ENCODE data around the gene EPC1. TPM values are rescaled to one million over a fixed set of nuclear protein-coding genes. Genes with fewer than 3 reads are reported as not detected.

The EPC1 gene
- polyA plus RNA-seq, 1 donor: 72.1 TPM

DNA sequence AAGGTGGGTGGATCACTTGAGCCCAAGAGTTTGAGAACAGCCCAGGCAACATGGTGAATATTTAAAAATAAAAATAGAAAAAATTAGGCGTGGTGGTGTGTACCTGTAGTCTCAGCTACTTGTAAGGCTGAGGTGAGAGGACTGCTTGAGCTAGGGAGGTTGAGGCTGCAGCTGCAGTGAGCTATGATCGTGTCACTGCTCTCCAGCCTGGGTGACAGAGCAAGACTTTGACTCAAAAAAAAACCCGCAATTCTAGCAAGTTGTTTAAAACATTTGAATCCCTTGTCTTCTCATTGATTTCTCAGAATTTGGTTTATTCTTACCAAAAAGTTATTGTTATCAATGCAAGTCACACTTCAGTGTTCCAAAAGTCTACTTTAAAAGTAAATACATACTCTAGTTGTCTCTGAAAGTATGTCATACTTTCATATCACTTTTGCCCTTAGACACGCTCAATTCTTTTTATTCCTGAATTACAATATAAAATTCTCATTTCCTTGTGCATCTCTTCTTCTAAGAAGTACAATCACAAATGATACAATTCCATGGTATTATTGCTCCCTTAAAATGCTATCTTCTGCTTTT is 6.3 kb downstream of the EPC1 start:
- DNase-seq: no peak

DNA sequence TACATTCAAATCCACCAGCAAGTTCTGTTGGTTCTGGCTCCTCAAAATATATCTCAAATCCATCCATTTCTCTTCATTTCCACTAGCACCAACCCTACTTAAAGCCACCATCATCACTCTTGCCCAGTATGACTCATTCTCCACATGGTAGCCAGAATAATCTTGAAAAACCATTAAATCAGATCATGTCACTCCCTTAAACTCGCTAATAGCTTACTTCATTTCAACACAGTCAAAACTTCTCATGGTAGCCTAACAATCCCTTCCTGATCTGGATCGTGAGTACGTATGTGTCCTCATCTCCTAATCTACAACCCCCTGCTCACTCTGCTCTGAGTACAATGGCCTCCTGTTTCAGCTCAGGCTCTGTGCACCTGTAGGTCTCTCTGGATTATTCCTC is 8.7 kb downstream of the EPC1 start:
- DNase-seq: no peak

DNA sequence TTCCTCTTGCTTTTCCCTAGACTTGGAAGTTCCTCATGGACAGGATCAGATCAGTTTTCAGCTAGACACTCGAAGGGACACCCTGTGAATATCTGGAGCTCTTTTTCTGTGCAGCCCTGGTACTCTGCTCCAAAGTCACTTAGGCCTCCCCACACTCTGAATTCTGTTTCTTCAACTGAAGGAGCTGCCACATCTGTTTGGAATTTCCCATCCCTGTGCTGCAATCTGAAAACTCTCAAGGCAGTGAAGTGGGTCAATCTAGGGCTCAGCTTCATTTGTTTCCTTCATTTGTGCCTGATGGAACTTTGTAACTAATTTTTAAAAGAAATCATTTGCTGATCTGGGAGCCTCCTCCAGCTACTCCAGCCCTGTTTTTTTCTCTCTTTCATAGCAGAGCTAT is 9.6 kb downstream of the EPC1 start:
- DNase-seq: no peak

DNA sequence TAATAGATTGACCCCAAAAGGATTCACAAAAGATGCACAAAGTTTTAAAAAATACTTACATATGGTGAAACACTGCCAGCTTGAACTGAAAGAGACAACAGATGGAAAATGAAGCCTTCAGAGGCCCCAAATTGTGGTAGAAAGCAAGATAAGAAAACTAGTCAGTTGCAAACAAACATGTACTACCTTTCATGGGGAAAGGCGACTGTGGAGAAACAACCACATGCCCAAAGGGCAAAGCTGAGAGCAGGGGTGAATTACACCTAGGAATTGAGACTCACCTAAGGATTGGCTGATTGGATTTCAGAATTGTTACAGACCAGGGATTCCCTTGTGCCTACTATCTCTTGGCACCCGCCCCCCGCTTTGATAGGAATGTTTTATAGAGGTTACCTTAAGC is 13.1 kb downstream of the EPC1 start:
- DNase-seq: no peak

DNA sequence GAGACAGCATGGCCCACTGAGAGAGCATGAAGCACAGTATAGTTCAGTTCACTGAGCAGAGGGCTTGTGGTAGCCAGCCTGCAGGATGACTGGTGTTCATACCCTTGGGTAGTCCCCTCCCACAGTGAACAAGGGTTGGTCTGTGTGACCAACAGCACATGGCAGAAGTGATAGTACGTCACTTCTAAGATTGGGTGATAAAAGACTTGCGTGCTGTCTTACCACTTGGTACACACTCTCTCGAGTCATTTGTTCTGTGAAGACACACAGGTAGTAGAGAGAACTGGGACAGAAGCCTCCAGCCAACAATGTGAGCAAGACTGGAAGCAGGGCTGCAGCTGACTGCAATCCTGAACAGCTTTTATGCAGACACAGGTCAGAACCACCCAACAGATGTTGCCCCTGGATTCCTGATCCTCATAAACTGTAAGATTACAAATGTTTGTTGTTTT is 14.6 kb downstream of the EPC1 start:
- DNase-seq: no peak

DNA sequence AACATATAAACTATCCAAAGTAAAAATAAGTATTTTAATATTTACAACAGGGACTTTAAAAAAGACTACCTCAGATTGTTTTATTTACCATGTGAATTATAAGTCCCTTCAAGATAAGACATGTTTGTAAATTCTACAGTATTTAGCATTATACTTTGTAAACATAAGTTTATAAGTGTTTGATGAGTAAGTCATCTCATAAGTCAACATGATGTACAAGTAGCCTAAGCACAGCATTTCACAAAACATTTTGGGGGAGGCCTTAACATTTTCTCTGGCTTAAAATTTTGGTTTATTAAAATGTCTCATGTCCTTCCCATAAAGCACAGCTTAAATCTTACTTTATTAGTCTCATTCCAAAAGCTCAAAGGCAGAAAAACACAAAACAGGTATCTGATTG is 15.4 kb downstream of the EPC1 start:
- DNase-seq: no peak

DNA sequence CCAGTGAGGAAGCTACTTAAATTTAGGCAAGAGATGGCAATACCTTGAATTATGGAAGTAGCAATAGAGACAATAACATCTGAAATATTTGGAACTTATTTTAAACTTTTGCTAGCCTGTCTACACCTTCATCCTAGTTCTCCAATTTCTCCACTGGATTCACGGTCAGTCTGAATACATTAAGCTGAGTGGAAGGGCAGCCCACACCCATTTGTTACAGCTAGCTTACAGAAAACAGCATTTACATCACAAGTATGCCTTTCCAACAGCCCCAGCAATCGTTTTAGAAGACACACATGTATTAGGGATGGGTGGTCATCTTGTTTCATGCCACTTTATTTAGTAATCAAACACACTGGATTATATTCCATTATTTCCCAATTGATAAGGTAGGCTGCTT is 16.7 kb downstream of the EPC1 start:
- DNase-seq: no peak

DNA sequence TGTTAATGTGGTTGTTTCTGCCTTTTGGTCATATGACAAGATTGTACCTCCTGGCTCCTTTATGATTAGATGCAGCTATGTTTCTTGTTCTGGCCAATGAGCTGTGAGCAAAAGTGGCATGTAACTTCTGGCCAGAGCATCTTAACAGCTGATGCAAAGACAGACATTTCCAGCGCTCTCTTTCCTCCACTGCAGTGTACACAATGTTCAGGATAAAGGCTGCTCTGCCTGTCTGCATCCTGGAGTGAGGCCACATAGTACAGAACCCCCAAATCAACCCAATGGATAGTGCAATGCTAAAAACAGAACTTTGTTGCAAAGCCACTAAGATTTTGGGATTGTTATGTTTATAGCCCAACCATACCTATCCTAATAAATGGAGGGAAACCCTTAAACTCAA is 17.9 kb downstream of the EPC1 start:
- DNase-seq: no peak

DNA sequence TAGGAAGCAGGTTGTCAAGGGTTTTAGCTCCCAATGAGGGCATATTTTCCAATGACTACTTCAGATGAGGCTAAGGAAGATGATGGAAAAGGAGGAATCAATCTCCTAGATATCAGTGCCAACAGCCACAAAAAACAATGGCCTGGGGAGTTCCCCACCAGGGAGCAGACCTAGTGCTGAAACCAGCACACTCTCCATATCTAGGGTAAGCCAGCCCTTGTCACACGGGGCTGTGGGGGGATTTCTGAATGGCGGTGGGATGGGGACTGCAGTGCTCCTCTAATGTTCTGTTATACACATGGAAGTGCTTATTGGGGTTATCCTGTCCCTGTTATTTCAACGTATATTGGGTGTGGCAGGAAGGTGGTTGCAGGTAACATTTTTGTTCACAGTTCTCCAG is 18.5 kb downstream of the EPC1 start:
- DNase-seq: no peak

DNA sequence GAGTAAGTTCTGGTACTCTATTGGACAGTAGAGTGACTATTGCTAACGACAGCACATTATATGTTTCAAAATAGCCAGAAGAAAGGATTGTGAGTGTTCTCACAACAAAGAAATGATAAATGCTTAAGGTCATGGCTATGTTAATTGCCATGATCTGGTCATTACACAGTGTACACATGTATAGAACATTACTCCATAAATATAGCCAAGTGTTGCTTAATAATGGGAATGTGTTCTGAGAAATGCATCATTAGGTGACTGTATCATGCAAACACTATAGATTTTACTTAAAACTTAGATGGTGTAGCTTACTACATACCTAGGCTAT is 19.6 kb downstream of the EPC1 start:
- DNase-seq: no peak

DNA sequence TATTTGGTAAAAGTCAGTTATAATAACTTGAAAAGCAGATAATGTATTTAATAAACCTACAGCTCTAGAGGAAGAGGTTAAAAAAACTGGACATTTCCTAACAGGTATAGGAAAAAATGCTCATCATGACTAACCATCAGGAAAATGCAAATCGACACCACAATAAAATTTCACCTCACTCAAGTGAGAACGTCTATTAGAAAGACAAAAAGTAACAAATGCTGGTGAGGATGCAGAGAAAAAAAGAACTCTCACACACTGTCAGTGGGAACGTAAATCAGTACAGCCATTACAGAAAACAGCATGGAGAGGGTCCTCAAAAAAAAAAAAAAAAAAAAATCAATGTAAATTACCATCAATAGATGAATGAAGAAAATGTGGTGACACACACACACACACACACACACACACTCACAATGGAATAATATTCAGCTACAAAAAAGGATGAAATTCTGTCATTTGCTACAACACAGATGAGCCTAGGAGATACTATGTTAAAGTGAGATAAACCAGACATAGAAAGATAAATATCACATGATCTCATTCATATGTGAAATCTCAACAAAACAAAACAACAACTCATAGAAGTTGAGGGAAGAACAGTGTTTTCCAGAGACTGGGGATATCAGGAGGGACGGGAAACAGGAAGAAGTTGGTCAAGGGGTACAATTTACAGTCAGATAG is 20.1 kb downstream of the EPC1 start:
- no peak for DNase-seq

DNA sequence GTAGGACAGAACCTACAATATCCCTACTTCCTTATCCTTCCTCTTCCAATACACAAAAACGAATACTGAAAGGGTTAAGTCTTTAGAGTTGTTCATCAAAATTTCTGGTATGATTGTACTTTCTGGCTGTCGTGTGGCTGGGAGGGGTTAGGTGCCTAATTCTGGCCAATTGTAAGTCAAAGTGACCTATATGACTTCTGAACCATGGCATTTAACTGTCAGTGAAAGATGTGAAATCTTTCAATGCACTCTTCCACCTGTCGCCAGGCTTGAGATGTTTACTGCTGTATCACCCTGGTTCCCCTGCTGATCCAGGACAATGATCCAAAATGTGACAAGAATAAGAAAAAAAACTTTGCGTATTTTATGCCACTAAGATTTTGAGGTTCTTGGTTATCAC is 20.8 kb downstream of the EPC1 start:
- DNase-seq: no peak

DNA sequence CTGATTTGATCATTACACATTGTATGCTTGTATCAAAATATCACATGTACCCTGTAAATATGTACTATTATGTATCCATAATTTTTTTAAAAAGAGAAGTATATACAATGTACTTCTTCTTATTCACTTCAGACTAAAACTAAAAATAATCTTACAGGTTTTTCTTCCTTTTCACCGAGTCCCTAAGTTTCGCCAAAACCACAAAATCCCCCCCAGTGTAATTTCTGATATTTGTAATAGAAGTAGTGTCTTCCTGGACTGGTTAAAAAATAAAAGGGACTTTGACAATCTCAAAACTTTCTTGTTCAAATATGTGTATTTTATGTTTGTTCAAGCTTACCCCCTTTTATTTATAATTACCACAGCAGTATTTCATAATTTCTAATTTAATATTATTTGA is 23.9 kb downstream of the EPC1 start:
- DNase-seq: no peak

DNA sequence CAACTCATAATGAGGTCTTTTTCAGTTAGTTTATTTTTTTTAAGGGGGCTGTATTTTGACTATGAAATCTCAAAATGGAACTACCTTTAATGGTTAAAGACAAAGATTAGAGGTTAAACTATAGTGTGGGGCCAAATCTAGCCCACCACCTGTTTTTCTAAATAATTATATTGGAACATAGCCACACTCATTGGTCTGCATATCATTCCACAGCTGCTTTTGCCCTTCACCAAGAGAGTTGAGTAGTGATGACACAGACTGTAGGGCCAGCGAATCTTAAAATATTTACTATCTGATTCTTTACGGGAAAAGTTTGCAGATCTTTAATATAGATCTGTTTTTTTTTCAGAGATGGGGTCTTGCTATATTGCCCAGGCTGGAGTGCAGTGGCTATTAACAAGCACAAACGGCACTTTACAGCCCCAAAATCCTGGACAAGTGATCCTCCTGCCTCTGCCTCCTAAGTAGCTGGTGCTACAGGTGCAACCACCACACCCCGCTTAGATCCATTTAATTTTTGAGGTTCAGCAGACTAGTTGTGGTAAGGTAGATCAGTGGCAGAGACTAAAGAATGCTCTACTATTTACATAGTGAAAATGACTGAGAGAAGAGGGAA is 25.8 kb downstream of the EPC1 start:
- DNase-seq: no peak

DNA sequence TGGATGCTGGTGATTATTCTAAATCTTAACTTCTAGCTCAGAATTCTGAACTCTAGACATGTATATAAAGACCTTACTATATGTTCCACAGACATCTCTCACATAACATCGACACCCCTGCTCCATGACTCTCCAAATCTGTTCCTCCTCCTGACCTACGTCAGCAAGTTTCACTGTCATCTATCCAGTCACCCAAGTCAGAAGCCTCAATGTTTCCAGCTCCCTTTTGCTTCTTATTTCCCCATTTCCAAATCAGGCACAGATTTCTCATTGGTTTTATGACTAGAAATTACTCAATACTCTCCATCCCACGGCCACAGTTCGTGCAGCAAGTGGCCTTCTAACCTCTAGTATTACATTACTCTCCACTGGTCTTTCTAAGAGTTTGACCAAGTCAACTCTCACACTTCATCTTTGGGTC is 28.5 kb downstream of the EPC1 start:
- no peak for DNase-seq

DNA sequence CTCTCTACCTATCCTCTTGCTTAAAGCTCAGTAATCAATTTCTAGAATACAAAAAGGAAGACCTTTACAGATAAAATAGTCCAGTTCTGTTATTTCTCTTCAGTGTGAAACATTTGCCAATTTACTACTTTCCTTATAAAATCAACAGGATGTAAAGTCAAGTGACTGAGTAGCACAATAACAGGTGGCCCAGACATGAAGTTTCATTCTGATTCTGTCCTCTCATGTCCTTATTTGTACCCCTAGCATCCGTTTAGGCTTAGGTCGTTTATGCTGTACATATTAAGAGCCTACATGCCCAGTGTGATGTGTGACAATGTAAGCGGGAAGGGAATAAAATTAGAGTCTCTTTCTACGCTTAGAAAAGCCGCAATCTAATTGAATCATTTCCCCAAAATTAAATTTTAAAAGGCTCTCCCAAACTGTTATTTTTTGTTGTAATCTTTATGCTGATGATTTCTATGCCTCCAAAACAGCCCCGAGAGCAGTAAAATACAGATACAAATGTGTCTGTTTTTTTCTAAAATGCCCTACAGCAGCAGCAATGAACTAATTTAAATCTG is 29.1 kb downstream of the EPC1 start:
- DNase-seq: no peak

DNA sequence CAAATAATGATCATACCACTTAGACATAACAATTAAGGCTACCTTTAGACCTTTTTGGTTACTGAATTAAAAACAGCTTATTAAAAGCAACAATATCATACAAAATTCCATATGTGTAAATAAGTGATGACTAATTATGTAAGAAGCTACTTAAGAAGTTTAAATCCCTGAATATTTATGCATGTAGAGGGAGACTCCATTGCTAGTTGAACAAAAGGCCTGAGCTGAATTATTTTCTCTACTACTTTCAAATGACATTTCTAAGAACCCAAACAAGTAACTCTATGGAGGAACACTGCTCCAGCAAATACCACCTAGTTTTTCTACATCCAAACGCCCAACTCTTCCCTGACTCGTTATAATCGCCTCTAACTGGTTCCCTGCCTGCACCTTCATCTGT is 31.5 kb downstream of the EPC1 start:
- DNase-seq: no peak

DNA sequence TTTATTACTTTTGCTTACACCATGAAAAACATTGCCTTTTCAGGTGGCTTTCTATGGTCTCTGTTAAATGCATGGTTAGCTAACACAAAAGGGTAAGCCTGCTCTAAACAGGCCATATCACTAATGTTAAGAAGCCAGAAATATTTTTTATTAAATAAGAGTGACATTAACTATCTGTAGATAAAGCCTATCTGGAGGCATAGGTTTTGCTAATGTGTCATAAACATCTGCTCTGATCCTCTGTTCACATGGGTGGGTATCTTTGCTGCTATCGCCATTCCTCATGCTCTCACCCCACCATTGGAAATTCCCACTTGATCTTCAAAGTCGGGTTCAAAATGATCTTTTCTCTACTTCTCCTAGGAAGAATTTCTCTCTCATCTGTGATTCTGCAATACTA is 32.4 kb downstream of the EPC1 start:
- no peak for DNase-seq

DNA sequence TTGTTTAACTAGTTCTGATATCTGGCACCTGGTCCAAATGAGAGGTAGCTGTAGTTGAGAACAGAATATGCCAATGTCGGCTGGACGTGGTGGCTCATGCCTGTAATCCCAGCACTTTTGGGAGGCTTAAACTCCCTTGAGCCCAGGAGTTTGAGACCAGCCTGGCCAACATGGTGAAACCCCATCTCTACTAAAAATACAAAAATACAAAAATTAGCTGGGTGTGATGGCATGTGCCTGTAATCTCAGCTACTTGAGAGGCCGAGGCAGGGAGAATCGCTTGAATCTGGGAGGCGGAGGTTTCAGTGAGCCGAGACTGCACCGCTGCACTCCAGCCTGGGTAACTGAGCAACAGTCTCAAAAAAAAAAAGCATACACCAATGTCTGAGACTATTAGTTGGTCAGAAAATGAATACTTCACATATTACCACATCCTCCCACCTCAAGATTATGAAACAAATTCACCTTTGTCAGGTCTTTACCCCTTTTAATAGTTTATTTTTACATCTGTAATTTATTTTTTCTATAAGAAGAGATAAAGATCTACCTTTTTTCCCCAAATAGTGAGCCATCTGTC is 38.8 kb downstream of the EPC1 start:
- no peak for DNase-seq

DNA sequence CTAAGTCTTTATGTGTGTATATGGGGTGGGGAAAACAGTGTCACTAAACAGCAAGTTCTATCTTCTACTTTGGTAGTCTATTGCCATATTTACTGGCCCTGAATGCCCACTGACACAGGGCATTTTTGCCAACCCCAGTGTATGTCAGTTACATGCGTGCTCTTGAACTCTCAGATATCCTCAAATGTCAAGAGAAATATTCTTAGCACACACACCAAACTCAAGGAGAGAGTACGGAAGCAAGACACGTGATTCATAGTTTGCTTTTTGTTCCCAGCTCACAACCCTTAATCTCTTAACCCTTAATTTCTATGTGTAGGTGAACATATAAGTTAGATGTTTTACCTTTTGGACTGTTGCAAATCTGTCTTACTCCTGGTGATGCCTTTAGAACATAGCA is 39.3 kb downstream of the EPC1 start:
- no peak for DNase-seq

DNA sequence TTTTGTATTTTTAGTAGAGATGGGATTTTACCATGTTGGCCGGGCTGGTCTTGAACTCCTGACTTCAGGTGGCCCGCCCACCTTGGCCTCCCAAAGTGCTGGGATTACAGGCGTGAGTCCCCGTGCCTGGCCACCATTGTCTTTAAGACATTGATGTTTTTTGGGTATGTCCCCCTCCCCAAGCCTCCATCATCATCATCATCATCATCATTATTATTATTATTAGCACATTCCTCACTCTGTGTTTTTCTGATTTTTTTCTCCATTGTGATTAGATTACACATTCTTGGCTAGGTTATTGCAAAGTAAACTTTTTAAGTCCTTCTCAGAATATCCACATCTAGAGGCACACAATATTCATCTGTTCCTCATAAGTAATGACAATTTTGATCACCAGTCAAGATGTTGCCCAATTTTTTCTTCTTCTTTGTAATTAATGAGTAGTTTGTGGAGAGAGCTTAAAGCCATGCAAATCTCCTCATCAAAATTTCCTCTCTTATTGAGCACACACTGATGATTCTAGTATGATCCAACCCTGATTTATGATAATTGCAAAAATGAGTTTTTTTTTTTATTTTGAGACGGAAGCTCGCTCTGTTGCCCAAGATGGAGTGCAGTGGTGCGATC is 47.5 kb downstream of the EPC1 start:
- DNase-seq: no peak

DNA sequence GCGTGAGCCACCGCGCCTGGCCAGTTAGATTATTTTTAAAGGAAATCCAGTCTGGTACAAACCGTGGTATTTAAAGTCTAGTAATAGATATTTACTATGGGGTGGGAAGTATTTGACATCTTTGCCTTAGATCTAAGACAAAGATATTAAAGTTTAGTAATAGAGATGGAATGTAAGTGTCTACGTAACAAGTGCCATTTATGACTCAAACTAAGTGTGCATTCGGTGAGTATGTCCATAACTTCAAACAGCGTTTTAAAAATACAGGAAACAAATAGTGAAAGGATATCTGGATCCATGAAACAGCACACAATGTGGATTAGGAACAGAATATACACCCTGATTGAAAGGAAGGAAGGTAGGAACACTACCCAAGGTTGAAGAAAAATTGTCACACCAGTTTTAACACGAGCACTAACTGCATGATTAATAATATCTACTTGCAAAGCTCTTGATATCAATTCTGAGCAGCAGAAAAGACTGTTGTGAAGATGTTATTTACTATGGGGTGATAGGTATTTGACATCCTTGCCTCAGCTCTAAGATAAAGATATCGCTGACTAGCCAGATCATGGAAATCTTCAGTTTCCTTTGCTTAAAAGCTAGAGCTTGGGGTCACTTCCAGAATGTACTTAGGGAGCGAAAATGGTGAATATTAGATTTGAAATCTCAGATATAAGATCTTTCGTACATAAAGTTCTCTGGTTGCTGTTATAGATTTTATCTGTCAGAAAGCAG is 48.7 kb downstream of the EPC1 start:
- no peak for DNase-seq
